Endothelial cell of umbilical vein (primary cell): ENCODE results near the gene NFATC2. TPM values are rescaled to one million over a fixed set of nuclear protein-coding genes. Genes with fewer than 3 reads are reported as not detected.
A peak's percentile ranks its signal among the peaks of the same experiment; 100 is the strongest.

ENCODE experiments used
- BruUV-seq: library from RNA; stranded (reverse); fragments of 400-500 nt; replicated peaks from 2 replicates; lab custom pipeline; 2021; lab: Mats Ljungman, UMichigan
- CTCF ChIA-PET: fragments of 300-600, 350-600 bp; sonication (Branson Sonifier 250); formaldehyde crosslinking; loops from one replicate; lab custom pipeline; 2021; ENCODE audit warnings: antibody characterized with exemption, inconsistent platforms; lab: Charles Lee
- POLR2A ChIA-PET: fragments of 300-600, 350-600 bp; sonication (Branson Sonifier 250); formaldehyde crosslinking; loops from one replicate; lab custom pipeline; 2021; ENCODE audit warnings: antibody characterized with exemption, inconsistent platforms; lab: Charles Lee
- DNase-seq: peaks from one replicate; pipeline ENCODE4 v3.0.0-alpha.2; 2011; ENCODE audit warnings: low read depth, low spot score
- FAIRE-seq: peaks from 2 replicates; lab custom pipeline; 2011; peaks lifted over from hg19 to GRCh38; lab: Jason Lieb, UNC
- H2AFZ ChIP-seq: 2 replicates; pipeline ENCODE4 v1.6.0; 2012; ENCODE audit warnings: low read depth, low read length, control low read depth, inconsistent platforms
- H3K27ac ChIP-seq: 2 replicates; pipeline ENCODE4 v1.5.1; 2011; ENCODE audit warnings: low read depth, mild to moderate bottlenecking, control low read depth, low read length, moderate library complexity; ENCODE audit not compliant: insufficient read depth
- H3K27me3 ChIP-seq, 2 experiments: 2 replicates each; pipeline versions ENCODE4 v1.6.0 to v1.6.1; 2011; ENCODE audit warnings: low read length in 2 of 2, mixed read lengths in 1 of 2; ENCODE audit not compliant: control insufficient read depth in 2 of 2, insufficient read depth in 2 of 2
- H3K36me3 ChIP-seq, 2 experiments: 2 replicates in 1 of 2; 3 replicates in 1 of 2; pipeline ENCODE4 v1.5.1; 2011; ENCODE audit warnings: low read length in 2 of 2, mild to moderate bottlenecking in 1 of 2, moderate library complexity in 1 of 2; ENCODE audit not compliant: control insufficient read depth in 2 of 2, insufficient read depth in 2 of 2; ENCODE audit errors: extremely low read depth in 1 of 2
- H3K4me1 ChIP-seq: 3 replicates; pipeline ENCODE4 v1.5.1; 2011; ENCODE audit warnings: mild to moderate bottlenecking, low read length; ENCODE audit not compliant: control insufficient read depth, insufficient read depth; ENCODE audit errors: extremely low read depth
- H3K4me2 ChIP-seq: 2 replicates; pipeline ENCODE4 v1.6.1; 2011; ENCODE audit warnings: low read length, control low read depth, mixed read lengths; ENCODE audit not compliant: insufficient read depth
- H3K4me3 ChIP-seq, 3 experiments: fragments of 200-600 bp in 1 of 3; sonication (generic), shearing (Covaris generic) in 1 of 3; replicated peaks in 1 of 3; 2 replicates each; pipeline ENCODE4 v1.5.1; 2011 to 2016; ENCODE audit warnings: control low read depth in 3 of 3, low read length in 3 of 3, mild to moderate bottlenecking in 2 of 3, inconsistent platforms in 1 of 3, low read depth in 1 of 3, moderate library complexity in 1 of 3; ENCODE audit not compliant: insufficient read depth in 1 of 3
- H3K79me2 ChIP-seq: 2 replicates; pipeline ENCODE4 v1.6.0; 2012; ENCODE audit warnings: low read length, inconsistent platforms; ENCODE audit not compliant: control insufficient read depth, insufficient read depth
- H3K9ac ChIP-seq: replicated peaks from 2 replicates; pipeline ENCODE3; 2011; ENCODE audit warnings: low read length, control low read depth; ENCODE audit not compliant: insufficient read depth; ENCODE audit errors: extremely low read depth
- H3K9me1 ChIP-seq: replicated peaks from 3 replicates; pipeline ENCODE4 v1.6.0; 2011; ENCODE audit warnings: mild to moderate bottlenecking, low read length; ENCODE audit not compliant: control insufficient read depth, insufficient read depth; ENCODE audit errors: extremely low read depth
- H3K9me3 ChIP-seq: replicated peaks from 2 replicates; pipeline ENCODE4 v1.5.1; 2012; ENCODE audit warnings: low read length, inconsistent platforms; ENCODE audit not compliant: control insufficient read depth, insufficient read depth
- H4K20me1 ChIP-seq: replicated peaks from 2 replicates; pipeline ENCODE3; 2011; ENCODE audit warnings: mild to moderate bottlenecking, low read length; ENCODE audit not compliant: control insufficient read depth, insufficient read depth; ENCODE audit errors: extremely low read depth
- EZH2 ChIP-seq: IDR thresholded peaks from 2 replicates; pipeline ENCODE4 v1.6.1; 2012; ENCODE audit warnings: borderline replicate concordance, low read depth, mild to moderate bottlenecking, moderate library complexity, low read length, inconsistent platforms; ENCODE audit not compliant: severe bottlenecking
- FOS ChIP-seq: IDR thresholded peaks from 2 replicates; pipeline ENCODE4 v1.6.1; 2011; ENCODE audit warnings: mild to moderate bottlenecking, low read length, moderate library complexity, borderline replicate concordance; ENCODE audit not compliant: insufficient read depth
- GATA2 ChIP-seq: IDR thresholded peaks from 2 replicates; pipeline ENCODE4 v1.7.0; 2011; ENCODE audit warnings: low read depth, mild to moderate bottlenecking, moderate library complexity, mixed read lengths, low read length; ENCODE audit not compliant: insufficient read length, insufficient read depth
- JUN ChIP-seq: IDR thresholded peaks from 2 replicates; pipeline ENCODE4 v1.6.1; 2011; ENCODE audit warnings: borderline replicate concordance, low read depth; ENCODE audit not compliant: insufficient read length, insufficient read depth
- MYC ChIP-seq: IDR thresholded peaks from one replicate; pipeline ENCODE4 v1.6.1; 2011; ENCODE audit warnings: mild to moderate bottlenecking, low read depth, low read length
- POLR2A ChIP-seq: IDR thresholded peaks from 2 replicates; pipeline ENCODE4 v1.6.1; 2012; ENCODE audit warnings: low read depth, mild to moderate bottlenecking, control low read depth, low read length
- dilution Hi-C: fragments of 300-500 bp; cut with MboI; formaldehyde crosslinking; loops from one replicate; pipeline ENCODE4 v1.15.0; 2019; ENCODE audit warnings: low sequenced_read_pairs; ENCODE audit not compliant: extremely low pct_ligation_motif_present
- intact Hi-C: fragments of 100-400 bp; cut with micrococcal nuclease; formaldehyde crosslinking; loops from one replicate; pipeline ENCODE4 v1.10.0; 2022
- polyA plus RNA-seq, 4 experiments: library from polyadenylated mRNA; depleted of rRNA in 3 of 4; stranded (reverse) in 3 of 4; unstranded in 1 of 4; fragments of >200 nt; gene quantifications; 2 replicates each; pipeline versions ENCODE4 v1.2.1 to v1.2.3, GENCODE V29; 2011 to 2012; ENCODE audit warnings: missing spikeins in 1 of 4
- total RNA-seq: library from RNA; stranded (reverse); gene quantifications from 2 replicates; pipeline ENCODE4 v1.2.3, GENCODE V29; 2021
- TF ChIP-seq, protein P1 (sequence below), 2 donors: IDR thresholded peaks; 1 replicate in 1 of 2; 2 replicates in 1 of 2; pipeline ENCODE4 v1.5.1; 2011; ENCODE audit warnings: low read length in 2 of 2, mild to moderate bottlenecking in 2 of 2, moderate library complexity in 2 of 2, control low read depth in 1 of 2, inconsistent platforms in 1 of 2, low read depth in 1 of 2; ENCODE audit not compliant: insufficient read depth in 1 of 2; ENCODE audit errors: extremely low read depth in 1 of 2
- TF ChIP-seq, protein P2 (sequence below): IDR thresholded peaks from 2 replicates; pipeline ENCODE4 v1.6.1; 2011; ENCODE audit not compliant: insufficient read depth, insufficient read length

NFATC2 gene
- total and polyA plus RNA-seq, 2 donors (not counting 3 experiments of a cell fraction or from before 2014, with no cell fraction given) = 3.1 to 13.0 TPM

DNA sequence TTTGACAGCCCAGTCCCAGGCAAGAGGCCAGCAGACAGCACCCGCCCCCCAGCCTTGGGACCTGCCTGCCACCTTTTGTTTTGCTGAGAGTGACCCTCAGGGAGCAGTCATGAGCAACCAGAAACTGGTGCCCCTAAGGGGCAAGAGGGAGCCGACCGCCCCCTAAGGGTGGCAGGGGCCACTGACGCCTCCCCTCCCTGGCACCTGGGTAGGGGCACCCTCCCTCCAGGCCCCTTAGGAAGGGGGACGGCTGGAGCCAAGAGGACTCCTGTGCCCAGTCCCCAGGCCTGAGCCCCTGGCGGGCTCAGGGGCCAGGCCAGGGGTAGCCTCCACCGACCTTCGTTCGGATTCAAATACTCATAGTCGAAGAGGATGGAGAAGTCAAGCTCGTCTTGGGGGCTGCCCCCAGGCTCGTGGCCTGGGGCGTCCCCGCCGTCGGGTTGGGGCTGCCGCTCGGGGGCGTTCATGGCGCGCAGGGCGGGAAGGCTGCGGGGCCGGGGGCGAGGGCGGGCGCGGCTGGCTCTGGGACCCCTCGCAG is 417 bp downstream of the NFATC2 start:
- H3K4me3 ChIP-seq = peak overlapping the region; percentile 32 to 47 (median 36)
- BruUV-seq = TSS peak; percentile 26
- peak; percentile 35 for DNase-seq
- peak overlapping the region; percentile 63 for H3K9ac ChIP-seq
- peak; percentile 28 for FAIRE-seq
- ChIA-PET POLR2A (interaction anchor here (0.6 to 0.7 kb wide), 2 partner anchors 12 to 145 kb away, joined by 3 to 4 read pairs; no protein-coding TSS in a partner anchor), CTCF (interaction anchor here (0.7 to 4.9 kb wide), 12 partner anchors 12 to 156 kb away, joined by 3 to 42 read pairs (median 4); no protein-coding TSS in a partner anchor)
- peaks cover 0 to 5% of the 10 kb centered on the region in 2 experiments for H3K27me3 ChIP-seq
- H3K36me3 ChIP-seq = no peaks in the 10 kb centered on the region
- intact Hi-C loops (loop anchor here (1.0 kb wide), 3 partner anchors 21 to 156 kb away; no protein-coding TSS in a partner anchor), dilution Hi-C loops (no loop called here)
- no peak overlapping the region for H2AFZ ChIP-seq
- TF ChIP-seq EZH2 = no peak
- TF ChIP-seq, protein P1, sequence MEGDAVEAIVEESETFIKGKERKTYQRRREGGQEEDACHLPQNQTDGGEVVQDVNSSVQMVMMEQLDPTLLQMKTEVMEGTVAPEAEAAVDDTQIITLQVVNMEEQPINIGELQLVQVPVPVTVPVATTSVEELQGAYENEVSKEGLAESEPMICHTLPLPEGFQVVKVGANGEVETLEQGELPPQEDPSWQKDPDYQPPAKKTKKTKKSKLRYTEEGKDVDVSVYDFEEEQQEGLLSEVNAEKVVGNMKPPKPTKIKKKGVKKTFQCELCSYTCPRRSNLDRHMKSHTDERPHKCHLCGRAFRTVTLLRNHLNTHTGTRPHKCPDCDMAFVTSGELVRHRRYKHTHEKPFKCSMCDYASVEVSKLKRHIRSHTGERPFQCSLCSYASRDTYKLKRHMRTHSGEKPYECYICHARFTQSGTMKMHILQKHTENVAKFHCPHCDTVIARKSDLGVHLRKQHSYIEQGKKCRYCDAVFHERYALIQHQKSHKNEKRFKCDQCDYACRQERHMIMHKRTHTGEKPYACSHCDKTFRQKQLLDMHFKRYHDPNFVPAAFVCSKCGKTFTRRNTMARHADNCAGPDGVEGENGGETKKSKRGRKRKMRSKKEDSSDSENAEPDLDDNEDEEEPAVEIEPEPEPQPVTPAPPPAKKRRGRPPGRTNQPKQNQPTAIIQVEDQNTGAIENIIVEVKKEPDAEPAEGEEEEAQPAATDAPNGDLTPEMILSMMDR (IDR thresholded peaks at IDR 0.05; ENCODE audit: extremely low read depth in 1 of 2, insufficient read depth in 1 of 2, low read depth in 1 of 2, low read length in 2 of 2) = peak; percentile 24 to 46
- TF ChIP-seq GATA2 = no peak
- no peak for TF ChIP-seq FOS
- TF ChIP-seq, protein P2, sequence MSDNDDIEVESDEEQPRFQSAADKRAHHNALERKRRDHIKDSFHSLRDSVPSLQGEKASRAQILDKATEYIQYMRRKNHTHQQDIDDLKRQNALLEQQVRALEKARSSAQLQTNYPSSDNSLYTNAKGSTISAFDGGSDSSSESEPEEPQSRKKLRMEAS = no peak
- no peak for TF ChIP-seq JUN
- TF ChIP-seq POLR2A = no peak
- no peak for TF ChIP-seq MYC
- H3K79me2 ChIP-seq = no peaks in the 10 kb centered on the region
- peak overlapping the region; percentile 42 for H3K27ac ChIP-seq
- H4K20me1 ChIP-seq = no peaks in the 10 kb centered on the region
- peak overlapping the region; percentile 9 for H3K4me2 ChIP-seq
- H3K9me1 ChIP-seq = no peaks in the 10 kb centered on the region
- H3K4me1 ChIP-seq = peaks cover 25% of the 10 kb centered on the region
- no peaks in the 10 kb centered on the region for H3K9me3 ChIP-seq
